Posterior vena cava (tissue), 2 donors: ENCODE results near the gene RNF222. TPM values are rescaled to one million over a fixed set of nuclear protein-coding genes. Genes with fewer than 3 reads are reported as not detected.

Experiments
- DNase-seq: peaks from one replicate; pipeline ENCODE4 v3.0.0-alpha.2; 2020; ENCODE audit warnings: low spot score
- intact Hi-C, 2 donors: fragments of 100-400 bp; cut with DNase I; formaldehyde crosslinking; loops; one replicate each; pipeline versions ENCODE4 v1.14.1 to v1.14.2; 2022 to 2023
- long read RNA-seq, 2 donors: library from polyadenylated mRNA; unstranded; transcript quantifications; one replicate each; pipeline ENCODE4 v2.0.0, GENCODE V29; 2020 to 2021
- total RNA-seq, 2 donors: library from RNA; stranded (reverse); fragmentation: NEBNext Ultra II Directional; extraction: Animal tissue kit (Norgen Biotek cat#: 25700); gene quantifications; one replicate each; pipeline ENCODE4 v1.2.1, GENCODE V29; 2021
- donor health status: DM: yes; HTN: yes; CAD: no.
- donor health status: DM: yes; HTN: yes; CAD: no.

The RNF222 gene, protein sequence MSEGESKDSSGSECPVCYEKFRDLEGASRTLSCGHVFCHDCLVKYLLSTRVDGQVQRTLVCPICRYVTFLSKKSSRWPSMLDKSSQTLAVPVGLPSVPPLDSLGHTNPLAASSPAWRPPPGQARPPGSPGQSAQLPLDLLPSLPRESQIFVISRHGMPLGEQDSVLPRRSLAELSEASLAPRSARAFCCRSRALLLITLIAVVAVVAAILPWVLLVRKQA
- not detected for total RNA-seq
- long read RNA-seq, donor 1 = 0 reads
- long read RNA-seq, donor 2 = 0 reads

DNA sequence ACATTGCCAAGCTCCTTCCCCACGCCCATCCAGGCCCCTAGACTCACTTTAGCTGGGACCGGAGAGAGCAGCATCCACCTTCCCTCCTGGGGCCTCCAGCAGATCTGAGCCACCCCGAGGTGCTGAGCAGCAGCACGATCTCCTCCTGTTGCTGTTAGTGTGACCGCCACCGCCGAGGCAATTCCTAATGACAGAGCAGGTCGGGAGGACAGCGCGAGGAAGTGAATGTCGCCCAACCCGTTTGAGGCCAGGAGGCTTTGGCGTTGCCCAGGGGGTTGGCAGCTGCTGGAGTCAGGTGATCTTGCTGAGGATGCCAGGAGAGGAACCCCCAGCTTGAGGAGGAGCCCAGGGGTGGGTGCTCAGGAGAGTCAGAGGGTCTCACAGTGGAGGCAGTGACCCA, at the start of gene RNF222:
Gene RNF222, minus strand, starts transcription at position 192 of the 400 bp plus-strand sequence. CDS start 4,366 bp downstream, outside the sequence.
- DNase-seq = no peak
- intact Hi-C loops = no loop called here

- intact Hi-C loops = no loop called here
Measured at GRCh38 chr17:8445536-8445935, 47.9 kb upstream of the RNF222 start.

DNA sequence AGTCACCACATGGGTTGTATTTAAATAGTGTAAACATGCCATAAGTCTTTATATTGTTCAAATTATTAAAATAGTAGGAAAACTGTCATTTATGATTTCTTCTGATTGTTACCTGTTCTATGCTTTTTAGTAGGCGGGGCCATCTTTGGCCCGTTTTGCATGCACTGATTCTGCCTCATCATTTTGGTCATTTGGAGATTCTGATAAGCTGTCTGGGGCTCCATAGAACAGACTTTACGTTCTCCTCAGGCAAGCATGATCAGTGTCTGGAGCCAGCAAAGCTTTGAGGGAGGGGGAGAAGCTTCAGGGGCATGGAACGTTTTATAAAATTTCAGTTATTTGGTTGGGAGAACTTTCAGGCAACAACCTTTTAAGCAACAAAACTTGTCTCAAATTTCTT, 46.9 kb upstream of the RNF222 start:
- DNase-seq = no peak
- intact Hi-C loops = no loop called here

More at GRCh38 chr17:8445536-8445935, 47.9 kb upstream of the RNF222 start:
- DNase-seq = no peak

DNA sequence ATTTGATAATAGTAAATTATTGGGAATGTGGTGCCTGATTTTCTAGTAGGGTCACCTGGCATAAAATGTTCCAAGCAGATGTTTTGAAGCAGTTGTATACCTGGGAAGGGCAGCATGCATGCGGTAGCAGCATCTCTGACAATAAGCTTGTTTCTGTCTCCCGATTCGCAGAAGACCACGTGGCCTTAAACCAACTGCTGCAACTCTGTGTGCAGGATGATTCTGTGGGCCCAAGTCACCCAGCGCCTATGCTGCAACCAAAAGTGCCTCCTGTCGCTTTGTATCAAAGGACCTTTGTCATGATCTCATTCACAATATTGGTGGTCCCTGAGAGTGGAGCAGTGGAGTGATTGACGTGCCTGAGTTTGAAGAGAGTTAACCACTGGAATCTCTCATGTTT, 46.1 kb upstream of the RNF222 start:
- intact Hi-C loops = no loop called here
- DNase-seq = no peak

DNA sequence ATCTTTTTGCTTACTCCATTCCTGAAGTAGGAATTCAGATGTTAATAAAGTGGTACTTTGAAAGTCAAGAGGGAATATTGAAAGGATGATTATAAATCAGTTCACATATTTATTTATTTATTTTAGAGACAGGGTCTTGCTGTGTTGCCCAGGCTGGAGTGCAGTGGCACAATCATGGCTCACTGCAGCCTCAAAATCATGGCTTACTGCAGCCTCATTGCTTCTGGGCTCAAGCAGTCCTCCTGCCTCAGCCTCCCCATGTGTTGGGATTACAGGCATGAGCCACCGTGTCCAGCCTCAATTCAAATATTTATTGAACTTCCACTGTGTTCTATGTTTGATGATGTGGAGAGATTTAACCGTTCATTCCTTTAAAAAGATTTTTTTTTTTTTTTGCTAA, 44.7 kb upstream of the RNF222 start:
- intact Hi-C loops = no loop called here
- no peak for DNase-seq

- intact Hi-C loops = no loop called here
- no peak for DNase-seq
Measured at GRCh38 chr17:8441690-8442089, 44.1 kb upstream of the RNF222 start.

GRCh38 chr17:8439681-8440080, 42.1 kb upstream of the RNF222 start:
- intact Hi-C loops = no loop called here
- DNase-seq = no peak

DNA sequence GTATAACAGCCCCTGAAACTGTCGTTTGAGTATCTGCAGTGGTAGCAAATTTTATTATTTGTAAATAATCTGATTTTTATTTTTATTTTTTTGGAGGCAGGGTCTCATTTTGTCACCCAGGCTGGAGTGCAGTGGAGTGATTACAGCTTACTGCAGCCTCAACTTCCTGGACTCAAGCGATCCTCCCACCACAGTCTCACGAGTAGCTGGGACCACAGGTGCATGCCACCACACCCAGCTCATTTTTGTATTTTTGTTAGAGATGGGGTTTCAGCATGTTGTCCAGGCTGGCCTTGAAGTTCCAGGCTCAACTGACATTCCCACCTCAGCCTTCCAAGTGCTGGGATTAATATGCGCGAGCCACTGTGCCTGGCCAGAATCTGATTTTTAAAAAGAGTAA, 40.8 kb upstream of the RNF222 start:
- intact Hi-C loops = no loop called here
- DNase-seq = no peak

DNA sequence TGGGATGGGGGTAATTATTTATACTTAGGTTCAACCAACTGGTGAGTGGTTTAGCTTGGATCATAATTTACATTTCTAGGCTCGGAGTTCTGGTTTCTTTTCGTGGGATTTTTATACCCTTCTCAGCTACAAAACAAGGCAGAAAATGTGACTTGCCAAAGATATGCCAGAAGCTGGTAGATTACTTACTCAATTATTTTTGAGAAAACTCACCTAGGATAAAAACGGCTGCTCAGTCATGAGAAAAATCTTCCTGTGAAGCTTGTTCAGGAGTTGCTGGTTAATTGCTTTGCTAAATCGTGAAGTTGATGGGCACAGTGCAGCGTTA, 39.2 kb upstream of the RNF222 start:
- intact Hi-C loops = no loop called here

DNA sequence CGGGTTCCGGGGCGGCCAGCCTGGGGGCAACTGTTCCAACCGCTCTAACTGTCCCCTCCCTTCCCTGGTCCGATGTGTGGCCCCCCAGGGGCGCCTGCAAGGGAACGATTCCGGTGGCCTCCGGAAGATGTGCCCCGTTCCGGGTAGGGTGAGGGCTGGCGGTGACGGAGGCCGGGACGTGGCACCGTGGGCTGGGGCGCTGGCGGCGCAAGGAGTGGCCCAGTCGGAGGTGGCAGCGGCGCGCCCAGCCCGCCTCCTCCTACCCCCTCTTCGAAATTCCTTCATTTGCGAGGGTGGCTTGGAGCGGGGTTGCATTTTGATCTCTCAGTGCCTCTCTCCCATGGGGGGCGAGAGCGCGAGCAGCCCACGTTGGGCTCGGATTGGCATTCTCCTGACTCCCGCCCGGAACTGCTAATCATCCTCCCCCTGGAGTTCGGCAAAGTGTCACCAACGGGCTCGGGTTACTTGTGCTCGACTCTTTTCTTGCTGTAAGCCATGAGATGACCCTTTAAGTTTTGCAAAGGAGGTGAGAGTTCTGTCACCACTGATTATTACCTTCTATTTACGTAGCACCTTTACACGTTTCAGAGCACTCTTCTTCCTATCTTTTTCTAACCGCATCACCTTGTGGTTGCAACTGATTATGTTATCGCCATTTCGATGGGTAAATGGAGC, 38.7 kb upstream of the RNF222 start:
- intact Hi-C loops = no loop called here
- DNase-seq = peak; percentile 92

More for the DNA sequence above, 39.2 kb upstream of the RNF222 start:
- no peak for DNase-seq

- intact Hi-C loops = no loop called here
Measured at GRCh38 chr17:8435245-8436168, 37.9 kb upstream of the RNF222 start, which contains the start of gene NDEL1. Gene NDEL1, plus strand, starts transcription at chr17:8435884. Its CDS starts 8,388 bp downstream, at chr17:8444272.

DNA sequence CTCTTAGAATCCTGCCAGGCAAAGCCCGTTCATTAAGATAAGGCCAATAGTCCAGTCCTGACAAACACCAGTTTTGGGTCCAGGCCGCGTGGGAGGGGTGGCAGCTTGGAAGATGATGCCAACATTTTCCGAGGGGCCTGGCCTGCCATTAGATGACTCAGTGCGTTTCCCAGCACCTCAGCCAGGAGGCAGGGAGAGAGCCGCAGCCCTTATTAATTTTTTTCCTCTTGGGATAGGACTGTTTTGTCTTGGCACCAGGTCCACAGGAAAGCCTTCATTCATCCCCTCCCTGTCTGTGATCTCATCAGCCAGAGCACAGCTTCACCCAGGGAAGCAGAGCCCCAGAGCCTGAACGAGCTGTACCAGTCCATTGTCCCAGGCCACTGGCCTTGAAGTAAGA, 33.3 kb upstream of the RNF222 start:
- DNase-seq = peak; percentile 95
- intact Hi-C loops = no loop called here

More at GRCh38 chr17:8435245-8436168, 37.9 kb upstream of the RNF222 start, which contains the start of gene NDEL1:
- peak; percentile 100 for DNase-seq

DNA sequence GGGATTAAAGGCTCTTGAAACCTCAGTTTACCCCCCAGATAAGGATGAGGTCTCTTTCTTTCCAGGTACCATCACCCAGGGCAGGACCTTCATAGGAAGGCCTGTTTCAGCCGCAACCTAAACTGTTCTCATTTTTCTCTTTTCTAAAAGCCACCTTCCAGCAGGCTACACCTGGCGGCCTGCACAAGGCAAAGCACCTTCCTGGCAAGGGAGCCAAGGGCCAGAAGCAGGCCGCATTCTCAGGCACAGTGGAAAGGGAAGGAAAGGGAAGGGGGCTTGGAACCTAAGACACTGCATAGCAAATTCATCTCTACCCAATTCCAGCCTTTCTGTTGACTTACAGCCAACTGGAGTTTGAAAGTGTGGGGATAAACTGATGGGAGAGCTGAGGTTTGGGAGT, 29.2 kb upstream of the RNF222 start:
- DNase-seq = no peak

GRCh38 chr17:8426094-8426720, 28.6 kb upstream of the RNF222 start:
- intact Hi-C loops = no loop called here

More for the DNA sequence above, 29.2 kb upstream of the RNF222 start:
- intact Hi-C loops = no loop called here

GRCh38 chr17:8421571-8421970, 23.9 kb upstream of the RNF222 start:
- intact Hi-C loops = no loop called here
- no peak for DNase-seq

More at GRCh38 chr17:8426094-8426720, 28.6 kb upstream of the RNF222 start:
- DNase-seq = no peak

- DNase-seq = no peak
- intact Hi-C loops = no loop called here
Measured at GRCh38 chr17:8420041-8420934, 22.7 kb upstream of the RNF222 start.

- intact Hi-C loops = loop anchor here in 1 of 2 donors (10.0 kb wide), 1 partner anchor 345 kb away; no protein-coding TSS in a partner anchor
- no peak for DNase-seq
Measured at GRCh38 chr17:8419305-8419704, 21.7 kb upstream of the RNF222 start.

DNA sequence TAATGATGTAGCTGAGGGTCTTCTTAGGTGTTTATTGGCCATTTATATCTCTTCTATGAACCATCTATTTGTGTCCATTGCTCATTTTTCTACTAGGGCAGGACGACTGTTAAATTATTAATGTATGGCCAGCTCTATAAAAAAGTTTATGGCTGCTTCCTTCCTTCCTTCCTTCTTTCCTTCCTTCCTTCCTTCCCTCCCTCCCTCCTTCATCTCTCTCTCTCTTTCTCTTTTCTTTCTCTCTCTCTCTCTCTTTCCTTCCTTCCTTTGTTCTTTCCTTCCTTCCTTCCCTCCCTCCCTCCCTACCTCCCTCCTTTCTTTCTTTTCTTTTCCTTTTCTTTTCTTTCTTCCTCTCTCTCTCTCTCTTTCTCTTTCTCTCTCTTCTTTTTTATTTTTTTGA, 20.8 kb upstream of the RNF222 start:
- intact Hi-C loops = loop anchor here in 1 of 2 donors (10.0 kb wide), 1 partner anchor 346 kb away; no protein-coding TSS in a partner anchor
- DNase-seq = no peak
